ENCODE results near the gene ARHGEF12.

ARHGEF12 gene, protein sequence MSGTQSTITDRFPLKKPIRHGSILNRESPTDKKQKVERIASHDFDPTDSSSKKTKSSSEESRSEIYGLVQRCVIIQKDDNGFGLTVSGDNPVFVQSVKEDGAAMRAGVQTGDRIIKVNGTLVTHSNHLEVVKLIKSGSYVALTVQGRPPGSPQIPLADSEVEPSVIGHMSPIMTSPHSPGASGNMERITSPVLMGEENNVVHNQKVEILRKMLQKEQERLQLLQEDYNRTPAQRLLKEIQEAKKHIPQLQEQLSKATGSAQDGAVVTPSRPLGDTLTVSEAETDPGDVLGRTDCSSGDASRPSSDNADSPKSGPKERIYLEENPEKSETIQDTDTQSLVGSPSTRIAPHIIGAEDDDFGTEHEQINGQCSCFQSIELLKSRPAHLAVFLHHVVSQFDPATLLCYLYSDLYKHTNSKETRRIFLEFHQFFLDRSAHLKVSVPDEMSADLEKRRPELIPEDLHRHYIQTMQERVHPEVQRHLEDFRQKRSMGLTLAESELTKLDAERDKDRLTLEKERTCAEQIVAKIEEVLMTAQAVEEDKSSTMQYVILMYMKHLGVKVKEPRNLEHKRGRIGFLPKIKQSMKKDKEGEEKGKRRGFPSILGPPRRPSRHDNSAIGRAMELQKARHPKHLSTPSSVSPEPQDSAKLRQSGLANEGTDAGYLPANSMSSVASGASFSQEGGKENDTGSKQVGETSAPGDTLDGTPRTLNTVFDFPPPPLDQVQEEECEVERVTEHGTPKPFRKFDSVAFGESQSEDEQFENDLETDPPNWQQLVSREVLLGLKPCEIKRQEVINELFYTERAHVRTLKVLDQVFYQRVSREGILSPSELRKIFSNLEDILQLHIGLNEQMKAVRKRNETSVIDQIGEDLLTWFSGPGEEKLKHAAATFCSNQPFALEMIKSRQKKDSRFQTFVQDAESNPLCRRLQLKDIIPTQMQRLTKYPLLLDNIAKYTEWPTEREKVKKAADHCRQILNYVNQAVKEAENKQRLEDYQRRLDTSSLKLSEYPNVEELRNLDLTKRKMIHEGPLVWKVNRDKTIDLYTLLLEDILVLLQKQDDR (N-terminal part only)

DNA sequence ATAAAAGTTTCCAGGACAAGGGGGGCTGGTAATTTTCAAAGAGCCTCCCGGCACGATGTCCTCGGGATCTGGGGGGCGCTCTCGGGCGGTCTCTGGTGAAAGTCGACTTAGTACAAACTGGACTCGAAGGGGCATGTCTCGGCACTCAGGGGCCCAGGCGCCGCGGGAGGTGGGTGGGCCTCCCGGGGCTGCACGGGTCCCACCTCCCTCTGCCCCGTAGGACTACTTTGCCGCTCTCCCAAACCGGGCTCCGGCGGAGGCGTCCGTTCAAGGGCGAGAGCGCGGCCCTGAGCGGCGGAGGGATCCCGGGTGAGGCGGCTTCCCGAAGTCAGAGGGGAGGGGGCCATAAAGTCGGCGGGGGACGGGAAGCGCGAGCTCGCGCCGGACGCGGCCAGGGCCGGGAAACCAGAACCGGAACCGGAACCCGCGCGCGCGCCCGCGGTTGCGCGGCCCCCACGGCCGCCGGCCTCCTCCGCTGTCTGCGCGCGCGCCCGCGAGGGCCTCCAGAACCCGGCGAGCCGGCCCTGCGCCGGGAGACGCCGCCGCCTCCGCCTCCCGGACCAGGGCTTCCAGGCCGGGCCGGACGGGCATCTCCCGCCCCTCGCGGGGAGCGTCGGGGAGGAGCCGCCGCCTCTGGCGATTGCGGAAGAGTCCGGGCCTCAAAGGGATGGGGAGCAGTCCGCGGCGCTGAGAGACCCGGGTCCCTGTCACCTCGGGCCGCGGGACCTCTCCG, at the start of gene ARHGEF12:
ARHGEF12 (plus strand) TSS at position 506 of the 733 bp plus-strand sequence. CDS start 831 bp downstream, outside the sequence.
- peak; percentile 74 for DNase-seq

DNA sequence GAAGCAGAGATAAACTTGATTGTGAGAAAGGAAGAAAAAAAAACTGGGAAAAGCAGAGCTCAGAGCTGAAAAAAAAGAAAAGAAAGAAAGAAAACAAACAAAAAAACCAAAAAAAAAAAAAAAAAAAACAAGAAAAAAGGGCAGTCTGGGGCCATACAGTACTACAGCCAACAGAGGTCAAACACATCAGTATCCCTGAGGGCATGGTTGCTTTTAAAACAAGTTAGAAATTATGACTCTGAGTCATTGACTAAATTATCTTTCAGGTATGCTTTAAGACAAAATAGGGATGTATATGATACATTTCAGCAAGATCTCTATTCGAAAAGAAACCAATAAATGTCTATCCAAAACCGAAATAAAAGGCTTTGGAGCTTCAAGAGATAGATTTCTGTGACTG, 48.2 kb upstream of the ARHGEF12 start:
- DNase-seq: no peak

GRCh38 chr11:120289426-120289825, 46.8 kb upstream of the ARHGEF12 start:
- DNase-seq: no peak

GRCh38 chr11:120290956-120291355, 45.3 kb upstream of the ARHGEF12 start:
- no peak for DNase-seq

- DNase-seq: no peak
Observed at GRCh38 chr11:120293038-120293800, 43.0 kb upstream of the ARHGEF12 start.

DNA sequence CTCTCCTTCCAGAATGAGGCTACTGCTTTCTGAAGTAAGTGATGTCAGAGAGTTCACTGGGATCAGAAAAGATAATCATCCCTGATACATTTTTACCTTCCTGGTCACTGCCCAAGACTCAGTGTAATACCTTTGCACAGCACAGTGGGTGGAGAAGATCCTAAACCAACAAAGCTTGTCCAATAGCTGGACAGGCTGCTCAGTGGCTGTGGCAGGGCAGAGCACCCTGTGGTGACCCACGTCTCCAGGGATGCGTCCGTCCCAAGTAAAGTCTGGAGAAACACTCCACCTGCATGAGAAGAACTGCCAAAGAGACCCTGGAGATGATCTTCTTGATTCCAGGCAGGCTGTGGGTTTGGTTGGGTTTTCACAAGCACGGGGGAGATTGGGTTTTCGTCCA, 42.1 kb upstream of the ARHGEF12 start:
- no peak for DNase-seq

- DNase-seq: no peak
Observed at GRCh38 chr11:120295099-120295498, 41.1 kb upstream of the ARHGEF12 start.

DNA sequence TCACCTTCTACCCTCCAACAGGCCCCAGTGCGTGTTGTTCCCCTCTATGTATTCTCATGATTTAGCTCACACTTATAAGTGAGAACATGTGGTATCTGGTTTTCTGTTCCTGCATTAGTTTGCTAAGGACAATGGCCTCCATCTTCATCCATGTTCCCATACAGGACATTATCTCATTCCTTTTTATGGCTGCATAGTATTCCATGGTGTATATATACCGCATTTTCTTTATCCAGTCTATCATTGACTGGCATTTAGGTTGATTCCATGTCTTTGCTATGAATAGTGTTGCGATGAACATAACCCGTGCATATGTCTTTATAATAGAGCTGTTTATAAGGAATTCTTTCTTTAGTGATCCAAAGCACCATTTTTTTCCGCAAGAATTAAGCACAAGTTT, 39.7 kb upstream of the ARHGEF12 start:
- DNase-seq: no peak

- DNase-seq: no peak
Observed at GRCh38 chr11:120298461-120298860, 37.8 kb upstream of the ARHGEF12 start.

DNA sequence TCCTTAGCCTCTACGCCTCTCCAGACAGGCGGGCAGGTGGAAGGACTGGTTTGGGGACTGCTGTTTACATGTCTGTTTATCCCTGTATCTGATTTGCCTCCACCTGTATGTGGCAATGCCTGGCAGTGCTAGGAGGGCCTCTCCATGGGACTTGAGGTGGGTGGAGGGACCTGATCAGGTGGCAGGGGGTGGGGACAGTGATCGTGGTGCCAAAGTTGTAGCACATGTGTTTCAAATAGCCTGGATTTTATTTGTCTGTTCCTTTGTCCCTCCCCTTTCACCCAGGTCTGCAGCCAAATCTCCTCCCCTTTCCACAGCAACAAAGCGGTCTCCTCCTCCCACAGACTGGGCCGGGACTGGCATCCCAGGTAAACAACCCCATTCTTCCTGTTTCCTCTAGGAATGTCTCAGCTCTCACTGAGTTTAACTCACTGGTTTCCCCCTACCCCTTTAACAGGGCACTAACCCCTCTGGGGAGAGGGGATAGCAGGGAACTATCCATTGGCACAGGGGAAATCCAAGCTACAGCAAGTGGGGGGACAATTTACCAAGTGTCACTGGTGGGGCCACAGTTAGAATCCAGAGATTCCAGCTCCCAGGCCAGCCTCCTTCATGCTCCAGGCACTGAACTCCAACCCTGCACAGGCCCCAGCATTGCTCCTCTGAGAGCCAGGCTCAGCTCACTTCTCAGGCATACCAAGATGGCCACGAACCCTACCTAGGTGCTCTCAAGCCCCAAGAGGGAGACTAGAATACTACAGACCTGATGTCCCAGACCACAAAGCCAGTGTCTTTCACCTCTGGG, 34.0 kb upstream of the ARHGEF12 start:
- no peak for DNase-seq

DNA sequence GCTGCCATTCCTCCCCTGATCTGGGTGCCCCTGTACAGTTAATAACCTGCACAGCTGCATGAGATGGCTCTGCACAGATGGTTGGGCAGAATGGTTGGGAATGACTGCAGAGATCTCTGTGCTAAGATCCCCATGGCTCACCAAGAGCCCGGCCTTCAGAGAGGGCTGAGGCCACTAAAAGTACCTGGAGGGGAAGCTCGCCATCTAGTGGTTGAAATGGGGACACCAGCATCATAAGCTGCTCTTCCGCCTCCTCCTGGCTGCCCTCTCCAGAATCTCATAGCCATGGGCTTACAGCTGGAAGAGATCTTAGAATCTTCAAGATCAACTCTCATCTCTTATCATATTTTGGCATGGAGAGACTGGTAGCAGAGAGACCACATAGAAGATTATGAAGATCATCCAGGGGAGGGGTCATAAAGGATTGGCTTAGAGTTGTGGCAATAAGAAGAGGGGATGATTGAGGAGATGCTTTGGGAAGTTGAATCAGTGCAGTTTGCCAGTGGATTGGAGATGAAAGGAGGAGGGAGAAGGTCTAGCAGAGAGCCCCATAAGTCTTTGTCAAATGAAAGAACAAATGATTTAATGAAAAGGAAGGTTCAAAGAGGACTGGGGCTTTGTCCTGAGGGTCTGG, 33.1 kb upstream of the ARHGEF12 start:
- DNase-seq: peak; percentile 27

DNA sequence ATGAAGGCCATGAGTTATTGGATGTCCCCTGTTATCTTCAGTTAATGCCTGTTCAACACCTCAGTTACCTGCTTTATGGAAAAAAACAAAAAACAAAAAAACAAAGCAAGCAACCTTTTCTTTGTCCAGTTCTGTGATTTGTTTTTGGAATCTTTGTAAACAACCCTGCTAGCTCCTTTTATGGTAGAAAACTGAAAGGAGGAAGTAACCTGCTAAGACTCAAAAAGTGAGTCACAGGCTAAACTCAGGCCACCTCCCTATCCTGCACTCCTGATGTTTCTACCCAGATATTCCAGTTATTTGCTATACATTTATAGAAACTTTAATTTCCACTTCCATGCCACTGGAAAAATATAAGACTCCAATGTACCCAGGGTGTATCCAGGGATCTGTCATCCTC, 31.7 kb upstream of the ARHGEF12 start:
- no peak for DNase-seq

GRCh38 chr11:120305286-120305685, 30.9 kb upstream of the ARHGEF12 start:
- DNase-seq: no peak

DNA sequence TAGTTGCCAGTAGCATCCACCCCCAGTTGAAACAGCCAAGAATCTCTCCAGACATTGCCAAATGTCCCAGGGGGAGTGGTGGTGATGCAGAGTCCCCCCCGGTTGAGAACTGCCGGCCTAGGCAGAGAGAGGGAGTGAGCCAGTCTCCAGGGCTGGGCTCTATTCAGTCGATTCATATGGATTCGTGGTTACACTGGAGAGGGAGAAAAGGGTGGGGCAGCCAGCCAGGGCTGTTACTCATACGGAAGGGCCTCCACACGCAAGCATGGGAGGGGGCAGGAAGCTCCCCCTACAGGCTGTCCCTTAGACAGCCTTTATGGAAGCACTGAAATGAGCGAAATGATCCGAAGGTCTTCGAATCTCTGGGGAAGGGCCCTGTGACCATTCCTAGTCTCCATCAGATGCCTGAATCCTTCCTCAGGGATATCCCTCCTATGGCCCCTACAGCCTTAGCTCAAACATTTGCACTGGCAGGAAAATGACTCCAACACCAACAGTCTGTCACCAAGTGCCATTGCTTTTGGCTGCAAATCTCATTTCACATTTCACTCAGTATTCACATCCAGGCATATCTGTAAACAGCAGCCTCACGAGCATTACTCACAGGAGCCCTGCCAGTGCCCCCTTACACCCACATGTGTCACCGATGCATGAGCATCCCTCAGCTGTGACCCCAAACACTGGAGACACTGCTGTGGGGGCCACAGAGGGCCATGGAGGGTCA, 29.5 kb upstream of the ARHGEF12 start:
- no peak for DNase-seq

- no peak for DNase-seq
Observed at GRCh38 chr11:120307476-120307875, 28.7 kb upstream of the ARHGEF12 start.

DNA sequence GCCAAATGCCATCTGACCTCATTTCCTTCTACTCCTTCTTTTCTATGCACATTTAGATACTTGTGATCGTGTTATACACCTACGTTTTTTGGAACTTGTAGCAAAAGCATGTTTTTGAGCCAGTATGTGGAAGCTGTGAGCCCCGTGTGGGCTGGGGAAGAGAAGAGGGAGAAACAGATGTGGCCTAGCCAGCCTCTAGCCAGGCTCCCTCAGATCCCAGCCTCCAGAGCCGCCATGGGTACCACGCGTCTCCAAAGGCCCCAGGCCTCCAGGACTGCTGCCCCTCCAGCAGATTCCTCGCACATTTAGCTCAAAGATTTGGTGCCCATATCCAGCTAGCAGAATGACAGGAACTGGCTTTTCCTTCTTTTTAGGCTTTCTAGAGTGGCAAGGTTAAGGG, 28.1 kb upstream of the ARHGEF12 start:
- no peak for DNase-seq

DNA sequence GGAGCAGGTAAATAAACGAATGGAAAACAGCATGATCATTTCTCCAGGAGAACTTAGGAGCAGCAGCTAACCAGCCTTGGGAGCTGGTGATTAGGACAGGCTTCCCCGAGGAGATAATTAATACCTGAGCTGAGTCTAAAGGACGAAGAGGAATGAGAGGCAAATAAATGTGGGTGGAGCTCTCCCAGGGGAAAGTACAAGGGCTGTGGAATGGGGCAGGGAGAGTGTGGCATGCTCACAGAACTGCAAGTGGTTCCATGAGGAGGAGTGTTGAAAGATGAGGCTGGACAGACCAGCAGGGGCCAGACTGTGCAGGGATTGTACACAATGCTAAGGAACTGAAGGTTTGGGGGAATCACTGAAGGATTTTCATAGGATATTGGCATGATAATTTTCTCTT, 25.3 kb upstream of the ARHGEF12 start:
- DNase-seq: no peak

GRCh38 chr11:120314861-120315260, 21.4 kb upstream of the ARHGEF12 start:
- DNase-seq: no peak

GRCh38 chr11:120316880-120317688, 19.1 kb upstream of the ARHGEF12 start:
- DNase-seq: no peak

Data from NK-92 treated with Interleukin-12 subunit alpha and Interleukin-12 subunit beta, amount 100 ng/mL, for 24 hours (cell line).